Fibroblast of lung (primary cell): ENCODE measurements around the gene ANKRD65. TPM values are rescaled to one million over a fixed set of nuclear protein-coding genes. Genes with fewer than 3 reads are reported as not detected.

Experiments
- DNase-seq, 2 donors: peaks; one replicate each; pipeline versions ENCODE4 v3.0.0 to v3.0.0-alpha.2; 2010; ENCODE audit warnings: low read depth in 2 of 2
- H2AFZ ChIP-seq: 2 replicates; pipeline ENCODE4 v1.5.1; 2012; ENCODE audit warnings: low read length, control low read depth, inconsistent platforms
- H3K27ac ChIP-seq: 2 replicates; pipeline ENCODE4 v1.5.1; 2011; ENCODE audit warnings: low read length, control low read depth; ENCODE audit not compliant: insufficient read depth
- H3K27me3 ChIP-seq: 2 replicates; pipeline ENCODE4 v1.5.1; 2011; ENCODE audit warnings: mild to moderate bottlenecking, low read length; ENCODE audit not compliant: control insufficient read depth, insufficient read depth
- H3K36me3 ChIP-seq: 2 replicates; pipeline ENCODE4 v1.5.1; 2011; ENCODE audit warnings: low read length; ENCODE audit not compliant: control insufficient read depth, insufficient read depth
- H3K4me1 ChIP-seq: 2 replicates; pipeline ENCODE4 v1.5.1; 2011; ENCODE audit warnings: low read length; ENCODE audit not compliant: control insufficient read depth, insufficient read depth; ENCODE audit errors: extremely low read depth
- H3K4me2 ChIP-seq: 2 replicates; pipeline ENCODE4 v1.5.1; 2011; ENCODE audit warnings: low read length, control low read depth; ENCODE audit not compliant: insufficient read depth; ENCODE audit errors: extremely low read depth
- H3K4me3 ChIP-seq, 4 experiments: fragments of 200-600 bp in 1 of 4; sonication (generic) in 1 of 4; replicated peaks in 1 of 4; 2 replicates each; pipeline ENCODE4 v1.5.1; 2011 to 2016; ENCODE audit warnings: low read length in 4 of 4, low read depth in 3 of 4, mild to moderate bottlenecking in 3 of 4, control low read depth in 2 of 4, inconsistent platforms in 1 of 4, mixed read lengths in 1 of 4; ENCODE audit not compliant: insufficient read depth in 1 of 4; ENCODE audit errors: control extremely low read depth in 1 of 4
- H3K79me2 ChIP-seq: 2 replicates; pipeline ENCODE4 v1.5.1; 2012; ENCODE audit warnings: mild to moderate bottlenecking, low read length, inconsistent platforms; ENCODE audit not compliant: control insufficient read depth, insufficient read depth
- H3K9ac ChIP-seq: 2 replicates; pipeline ENCODE4 v1.5.1; 2011; ENCODE audit warnings: mild to moderate bottlenecking, low read length, control low read depth; ENCODE audit not compliant: insufficient read depth
- H3K9me3 ChIP-seq: 2 replicates; pipeline ENCODE4 v1.5.1; 2012; ENCODE audit warnings: low read depth, low read length; ENCODE audit not compliant: control insufficient read depth, insufficient read depth
- H4K20me1 ChIP-seq: 2 replicates; pipeline ENCODE4 v1.5.1; 2011; ENCODE audit warnings: low read length; ENCODE audit not compliant: control insufficient read depth, insufficient read depth; ENCODE audit errors: extremely low read depth
- CTCF ChIP-seq, 2 donors: IDR thresholded peaks in 1 of 2; conservative IDR thresholded peaks in 1 of 2; 1 replicate in 1 of 2; 2 replicates in 1 of 2; pipeline ENCODE4 v1.5.1; 2011 to 2012; ENCODE audit warnings: low read length in 2 of 2, control low read depth in 1 of 2, inconsistent platforms in 1 of 2, low read depth in 1 of 2, mild to moderate bottlenecking in 1 of 2
- EZH2 ChIP-seq: IDR thresholded peaks from 2 replicates; pipeline ENCODE4 v1.5.1; 2012; ENCODE audit warnings: low read length, control low read depth, mild to moderate bottlenecking; ENCODE audit errors: missing control alignments
- polyA plus RNA-seq, 2 donors: library from polyadenylated mRNA; depleted of rRNA in 1 of 2; stranded (reverse) in 1 of 2; unstranded in 1 of 2; fragments of >200 nt; gene quantifications; 2 replicates each; pipeline ENCODE4 v1.2.1, GENCODE V29; 2011 to 2012; ENCODE audit warnings: missing spikeins in 1 of 2
- total RNA-seq: library from RNA; depleted of rRNA; stranded (reverse); fragments of >200 nt; gene quantifications from 2 replicates; pipeline ENCODE4 v1.2.1, GENCODE V29; 2014

ANKRD65 gene
- total and polyA plus RNA-seq, 2 donors (not counting 1 experiment from before 2014, with no cell fraction given), result 0.84 to 2.0 TPM

- no peak overlapping the region for H3K4me2 ChIP-seq
- no peaks in the 10 kb centered on the region for H3K79me2 ChIP-seq
- no peak overlapping the region for H2AFZ ChIP-seq
- H4K20me1 ChIP-seq, result no peaks in the 10 kb centered on the region
- H3K4me3 ChIP-seq, result no peak overlapping the region
- no peaks in the 10 kb centered on the region for H3K27me3 ChIP-seq
- no peaks in the 10 kb centered on the region for H3K9me3 ChIP-seq
- H3K4me1 ChIP-seq, result peaks cover 13% of the 10 kb centered on the region
- no peaks in the 10 kb centered on the region for H3K36me3 ChIP-seq
- TF ChIP-seq CTCF (conservative IDR thresholded peaks at IDR 0.05 in 1 of 2, IDR thresholded peaks at IDR 0.05 in 1 of 2; ENCODE audit: low read depth in 1 of 2, low read length in 2 of 2) (no peak), EZH2 (no peak)
- no peak overlapping the region for H3K27ac ChIP-seq
- no peak for DNase-seq
- H3K9ac ChIP-seq, result no peak overlapping the region
These were observed 5.5 kb upstream of the ANKRD65 start for GRCh38 chr1:1426496-1427105.

GRCh38 chr1:1425753-1426495, 4.8 kb upstream of the ANKRD65 start:
- no peaks in the 10 kb centered on the region for H4K20me1 ChIP-seq
- H3K27me3 ChIP-seq, result no peaks in the 10 kb centered on the region
- H3K27ac ChIP-seq, result no peak overlapping the region
- no peak overlapping the region for H3K4me3 ChIP-seq
- H3K4me2 ChIP-seq, result no peak overlapping the region
- H3K4me1 ChIP-seq, result peaks cover 13% of the 10 kb centered on the region
- H3K79me2 ChIP-seq, result no peaks in the 10 kb centered on the region
- no peaks in the 10 kb centered on the region for H3K36me3 ChIP-seq
- no peak overlapping the region for H2AFZ ChIP-seq
- no peaks in the 10 kb centered on the region for H3K9me3 ChIP-seq
- no peak overlapping the region for H3K9ac ChIP-seq
- no peak for DNase-seq
- no peak for TF ChIP-seq CTCF (conservative IDR thresholded peaks at IDR 0.05 in 1 of 2, IDR thresholded peaks at IDR 0.05 in 1 of 2; ENCODE audit: low read depth in 1 of 2, low read length in 2 of 2)
- no peak for TF ChIP-seq EZH2

GRCh38 chr1:1425426-1425752, 4.3 kb upstream of the ANKRD65 start:
- H3K4me2 ChIP-seq, result no peak overlapping the region
- no peaks in the 10 kb centered on the region for H3K79me2 ChIP-seq
- no peaks in the 10 kb centered on the region for H3K9me3 ChIP-seq
- no peak for TF ChIP-seq EZH2
- no peak for TF ChIP-seq CTCF (conservative IDR thresholded peaks at IDR 0.05 in 1 of 2, IDR thresholded peaks at IDR 0.05 in 1 of 2; ENCODE audit: low read depth in 1 of 2, low read length in 2 of 2)
- no peak overlapping the region for H2AFZ ChIP-seq
- no peak overlapping the region for H3K27ac ChIP-seq
- no peak overlapping the region for H3K9ac ChIP-seq
- no peak for DNase-seq
- no peak overlapping the region for H3K4me3 ChIP-seq
- no peaks in the 10 kb centered on the region for H4K20me1 ChIP-seq
- H3K36me3 ChIP-seq, result no peaks in the 10 kb centered on the region
- H3K27me3 ChIP-seq, result no peaks in the 10 kb centered on the region
- peaks cover 10% of the 10 kb centered on the region for H3K4me1 ChIP-seq
